GM12878 (cell line): ENCODE measurements around the gene CASQ1.

Experiments used
- NRF1 ChIP-seq: conservative IDR thresholded peaks from 2 replicates; pipeline ENCODE4 v1.6.1; 2011; ENCODE audit warnings: mild to moderate bottlenecking, low read depth, low read length, improper control_type of control experiment
- REST ChIP-seq: IDR thresholded peaks from 2 replicates; pipeline ENCODE4 v1.6.1; 2012; ENCODE audit warnings: mild to moderate bottlenecking, low read depth, low read length
- TF ChIP-seq, protein P1 (sequence below), 3 experiments: IDR thresholded peaks in 2 of 3; conservative IDR thresholded peaks in 1 of 3; 2 replicates each; pipeline ENCODE4 v1.5.1; 2011; ENCODE audit warnings: low read depth in 3 of 3, low read length in 3 of 3, mild to moderate bottlenecking in 3 of 3, control low read depth in 2 of 3, moderate library complexity in 2 of 3, inconsistent platforms in 1 of 3, mixed read lengths in 1 of 3; ENCODE audit not compliant: control insufficient read depth in 2 of 3, insufficient read depth in 1 of 3; ENCODE audit errors: extremely low read depth in 1 of 3

DNA sequence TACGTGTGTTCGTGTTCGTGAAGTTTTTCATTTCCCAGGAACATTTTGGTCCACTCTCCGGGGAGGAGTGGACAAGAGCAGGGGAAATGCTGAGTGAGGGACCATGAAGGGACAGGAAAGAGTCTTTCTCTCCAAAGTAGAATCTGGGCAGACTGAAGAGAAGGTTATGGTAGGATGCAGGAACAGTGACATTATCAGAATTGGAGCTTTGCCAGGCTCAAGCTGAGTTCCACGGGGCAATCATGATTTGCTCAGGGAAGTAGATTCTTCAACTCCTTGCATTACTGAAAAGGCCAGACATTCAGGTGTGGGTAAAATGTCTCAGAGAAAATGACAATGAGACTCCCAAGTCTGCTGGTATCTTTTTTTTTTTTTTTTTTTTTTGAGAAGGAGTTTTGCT is 22.4 kb upstream of the CASQ1 start:
- TF ChIP-seq REST (no peak), NRF1 (no peak)
- TF ChIP-seq, protein P1, sequence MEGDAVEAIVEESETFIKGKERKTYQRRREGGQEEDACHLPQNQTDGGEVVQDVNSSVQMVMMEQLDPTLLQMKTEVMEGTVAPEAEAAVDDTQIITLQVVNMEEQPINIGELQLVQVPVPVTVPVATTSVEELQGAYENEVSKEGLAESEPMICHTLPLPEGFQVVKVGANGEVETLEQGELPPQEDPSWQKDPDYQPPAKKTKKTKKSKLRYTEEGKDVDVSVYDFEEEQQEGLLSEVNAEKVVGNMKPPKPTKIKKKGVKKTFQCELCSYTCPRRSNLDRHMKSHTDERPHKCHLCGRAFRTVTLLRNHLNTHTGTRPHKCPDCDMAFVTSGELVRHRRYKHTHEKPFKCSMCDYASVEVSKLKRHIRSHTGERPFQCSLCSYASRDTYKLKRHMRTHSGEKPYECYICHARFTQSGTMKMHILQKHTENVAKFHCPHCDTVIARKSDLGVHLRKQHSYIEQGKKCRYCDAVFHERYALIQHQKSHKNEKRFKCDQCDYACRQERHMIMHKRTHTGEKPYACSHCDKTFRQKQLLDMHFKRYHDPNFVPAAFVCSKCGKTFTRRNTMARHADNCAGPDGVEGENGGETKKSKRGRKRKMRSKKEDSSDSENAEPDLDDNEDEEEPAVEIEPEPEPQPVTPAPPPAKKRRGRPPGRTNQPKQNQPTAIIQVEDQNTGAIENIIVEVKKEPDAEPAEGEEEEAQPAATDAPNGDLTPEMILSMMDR (IDR thresholded peaks at IDR 0.05 in 2 of 3, conservative IDR thresholded peaks at IDR 0.05 in 1 of 3; ENCODE audit: control insufficient read depth in 2 of 3, extremely low read depth in 1 of 3, insufficient read depth in 1 of 3, low read depth in 3 of 3, low read length in 3 of 3), result no peak
